AG09319 (cell line): ENCODE data around the gene ICOSLG.
"Not testable (repeated sequence)": the region's sequence is repeated elsewhere in the genome, so short reads cannot be mapped to it uniquely, and the experiment has no call there.

Experiments used
- DNase-seq: peaks from one replicate; pipeline ENCODE4 v3.0.0-alpha.2; 2010; ENCODE audit warnings: low read depth; ENCODE audit errors: extremely low read depth
- TF ChIP-seq, protein P1 (sequence below): IDR thresholded peaks from 2 replicates; pipeline ENCODE4 v1.5.1; 2011; ENCODE audit warnings: low read depth, mild to moderate bottlenecking, inconsistent platforms, low read length, moderate library complexity

Gene ICOSLG

DNA sequence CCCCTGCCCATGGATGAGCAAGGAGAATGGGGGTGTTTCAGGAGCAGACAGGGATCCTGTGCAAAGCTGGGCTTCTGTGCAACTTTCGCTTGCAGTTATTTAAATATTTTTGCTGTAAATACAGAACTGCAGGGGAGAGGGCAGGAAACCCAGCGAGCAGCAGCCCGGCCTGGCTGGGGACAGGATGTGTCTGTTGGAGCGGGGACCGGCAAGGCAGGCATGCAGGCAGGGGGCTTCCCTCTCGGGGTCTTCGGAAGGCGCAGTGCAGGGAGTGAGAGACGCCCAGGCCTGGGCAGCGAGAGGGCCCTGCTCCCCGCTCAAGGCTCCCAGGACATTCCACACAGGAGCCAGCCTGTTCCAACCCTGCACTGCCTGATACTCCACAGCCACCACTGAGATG is 43.2 kb upstream of the ICOSLG start:
- TF ChIP-seq, protein P1, sequence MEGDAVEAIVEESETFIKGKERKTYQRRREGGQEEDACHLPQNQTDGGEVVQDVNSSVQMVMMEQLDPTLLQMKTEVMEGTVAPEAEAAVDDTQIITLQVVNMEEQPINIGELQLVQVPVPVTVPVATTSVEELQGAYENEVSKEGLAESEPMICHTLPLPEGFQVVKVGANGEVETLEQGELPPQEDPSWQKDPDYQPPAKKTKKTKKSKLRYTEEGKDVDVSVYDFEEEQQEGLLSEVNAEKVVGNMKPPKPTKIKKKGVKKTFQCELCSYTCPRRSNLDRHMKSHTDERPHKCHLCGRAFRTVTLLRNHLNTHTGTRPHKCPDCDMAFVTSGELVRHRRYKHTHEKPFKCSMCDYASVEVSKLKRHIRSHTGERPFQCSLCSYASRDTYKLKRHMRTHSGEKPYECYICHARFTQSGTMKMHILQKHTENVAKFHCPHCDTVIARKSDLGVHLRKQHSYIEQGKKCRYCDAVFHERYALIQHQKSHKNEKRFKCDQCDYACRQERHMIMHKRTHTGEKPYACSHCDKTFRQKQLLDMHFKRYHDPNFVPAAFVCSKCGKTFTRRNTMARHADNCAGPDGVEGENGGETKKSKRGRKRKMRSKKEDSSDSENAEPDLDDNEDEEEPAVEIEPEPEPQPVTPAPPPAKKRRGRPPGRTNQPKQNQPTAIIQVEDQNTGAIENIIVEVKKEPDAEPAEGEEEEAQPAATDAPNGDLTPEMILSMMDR, result no peak
- DNase-seq, result no peak

DNA sequence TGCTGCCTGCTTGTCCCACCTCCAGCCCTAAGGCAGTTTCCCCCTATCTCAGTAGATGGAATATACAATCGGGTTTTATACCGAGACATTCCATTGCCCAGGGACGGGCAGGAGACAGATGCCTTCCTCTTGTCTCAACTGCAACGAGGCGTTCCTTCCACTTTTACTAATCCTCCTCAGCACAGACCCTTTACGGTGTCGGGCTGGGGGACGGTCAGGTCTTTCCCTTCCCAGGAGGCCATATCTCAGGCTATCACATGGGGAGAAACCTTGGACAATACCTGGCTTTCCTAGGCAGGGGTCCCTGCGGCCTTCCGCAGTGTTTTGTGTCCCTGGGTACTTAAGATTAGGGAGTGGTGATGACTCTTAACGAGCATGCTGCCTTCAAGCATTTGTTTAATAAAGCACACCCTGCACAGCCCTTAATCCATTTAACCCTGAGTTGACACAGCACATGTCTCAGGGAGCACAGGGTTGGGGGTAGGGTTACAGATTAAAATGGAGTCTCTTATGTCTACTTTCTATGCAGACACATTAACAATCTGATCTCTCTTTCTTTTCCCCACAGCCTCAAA is 42.6 kb upstream of the ICOSLG start:
- DNase-seq, result not testable (repeated sequence)

DNA sequence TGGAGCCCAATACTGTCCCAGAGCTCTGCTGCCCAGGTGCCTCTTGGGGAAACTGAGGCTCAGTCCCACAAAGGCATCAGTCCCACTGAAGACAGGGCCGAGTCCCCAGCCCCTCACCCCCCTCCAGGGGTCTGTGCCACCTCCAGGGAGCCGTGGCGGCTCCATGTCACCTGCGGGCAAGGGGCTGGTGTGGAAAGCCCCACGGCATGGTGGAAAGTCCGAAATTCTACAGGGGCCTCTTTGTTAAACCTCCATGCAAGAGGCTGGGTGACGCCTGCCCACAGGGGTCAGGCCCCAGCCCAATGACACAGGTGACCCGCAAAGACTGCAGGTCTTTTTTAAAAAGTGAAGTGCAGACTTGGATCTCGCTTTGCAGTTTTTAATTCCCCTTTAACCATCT is 41.6 kb upstream of the ICOSLG start:
- TF ChIP-seq, protein P1, result no peak
- no peak for DNase-seq

DNA sequence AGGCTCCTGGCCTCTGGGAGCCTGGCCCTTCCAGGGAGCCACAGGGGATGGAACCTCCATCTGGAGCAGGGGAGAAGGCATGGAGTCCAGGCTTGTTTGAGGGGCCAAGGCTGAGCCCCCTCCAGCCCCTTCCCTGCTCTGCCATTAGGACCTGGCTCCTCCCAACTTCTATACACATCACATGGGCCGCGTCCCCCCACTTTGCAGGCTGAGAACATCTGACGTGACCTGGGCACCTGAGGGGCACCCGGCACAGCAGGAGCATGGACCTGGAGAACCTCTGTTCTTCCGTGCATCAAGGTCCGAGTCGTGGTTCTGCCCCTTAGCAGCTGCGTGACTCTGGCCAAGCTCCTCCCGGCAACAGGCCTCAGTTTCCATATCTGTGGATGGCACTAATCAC is 41.1 kb upstream of the ICOSLG start:
- TF ChIP-seq, protein P1, result no peak
- DNase-seq, result no peak

DNA sequence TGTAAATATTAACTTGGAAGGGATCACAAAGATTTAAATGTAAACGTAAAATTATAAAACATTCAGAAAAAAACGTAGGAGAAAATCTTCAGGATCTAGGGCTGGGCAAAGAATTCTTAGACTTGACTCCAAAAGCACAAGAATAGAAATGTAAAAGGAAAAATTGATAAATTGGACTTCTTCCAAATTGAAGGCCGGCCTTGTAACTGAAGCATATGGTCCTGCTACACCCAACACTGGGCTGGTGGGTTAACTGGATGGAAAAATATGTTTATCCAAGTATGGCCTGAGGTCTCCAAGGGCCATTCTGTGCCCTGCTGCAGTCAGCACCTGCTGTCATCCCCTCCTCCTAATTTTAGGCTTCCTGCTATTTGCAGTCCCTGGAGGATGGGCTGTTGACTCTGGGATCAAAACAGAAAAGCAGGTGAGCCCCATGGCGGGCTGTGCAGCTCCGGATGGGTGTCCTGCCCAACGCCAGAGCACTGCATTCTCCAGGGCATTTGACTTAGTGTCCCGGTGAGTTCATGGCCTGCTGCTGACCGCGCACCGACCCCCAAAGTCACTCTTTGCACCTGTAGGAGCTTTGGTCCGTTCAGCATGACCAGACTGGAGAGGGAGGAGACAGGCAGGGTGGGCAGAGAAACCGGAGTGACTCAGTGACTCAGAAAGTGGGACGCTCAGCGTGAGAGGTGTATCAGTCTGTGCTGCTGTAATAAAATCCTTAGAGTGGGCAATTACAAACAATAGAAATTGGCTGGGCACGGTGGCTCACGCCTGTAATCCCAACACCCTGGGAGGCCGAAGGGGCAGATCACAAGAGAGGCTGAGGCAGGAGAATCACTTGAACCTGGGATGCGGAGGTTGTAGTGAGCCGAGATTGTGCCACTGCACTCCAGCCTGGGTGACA is 38.9 kb upstream of the ICOSLG start:
- no peak for DNase-seq
- TF ChIP-seq, protein P1, result no peak

DNA sequence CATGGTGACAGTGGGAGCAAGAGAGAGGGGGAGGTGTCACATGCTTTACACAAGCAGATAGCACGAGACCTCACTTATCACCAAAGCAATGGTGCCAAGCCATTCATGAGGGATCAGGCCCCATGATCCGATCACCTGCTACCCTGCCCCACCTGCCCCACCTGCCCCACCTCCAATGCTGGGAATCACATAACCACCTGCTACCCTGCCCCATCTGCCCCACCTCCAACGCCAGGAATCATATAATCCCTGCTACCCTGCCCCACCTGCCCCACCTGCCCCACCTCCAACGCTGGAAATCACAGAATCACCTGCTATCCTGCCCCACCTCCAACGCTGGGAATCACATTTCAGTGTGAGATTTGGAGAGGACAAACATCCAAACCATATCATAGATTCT is 34.3 kb upstream of the ICOSLG start:
- TF ChIP-seq, protein P1, result no peak
- no peak for DNase-seq

DNA sequence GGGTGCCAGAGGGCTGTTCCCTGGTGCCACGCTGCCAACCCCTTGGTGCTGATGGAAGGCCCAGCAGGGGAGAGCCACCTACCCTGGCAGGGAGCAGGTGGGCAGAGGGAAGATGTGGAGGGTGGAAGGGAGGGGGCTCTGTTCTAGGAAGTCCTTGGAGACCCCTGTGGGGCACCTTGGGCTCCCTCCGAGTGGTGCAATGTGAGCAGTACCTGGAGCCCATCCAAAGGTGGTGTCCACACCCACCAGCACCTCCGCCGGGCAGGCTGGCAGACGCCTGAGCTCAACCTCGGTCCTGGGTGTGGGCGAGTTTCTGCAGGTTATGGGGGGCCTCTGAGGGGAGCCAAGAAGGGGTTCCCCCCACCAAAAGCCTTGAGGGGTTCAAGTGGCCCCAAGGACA is 32.3 kb upstream of the ICOSLG start:
- TF ChIP-seq, protein P1, result no peak
- no peak for DNase-seq
